Measurements from ENCODE around the gene CADPS.

DNA sequence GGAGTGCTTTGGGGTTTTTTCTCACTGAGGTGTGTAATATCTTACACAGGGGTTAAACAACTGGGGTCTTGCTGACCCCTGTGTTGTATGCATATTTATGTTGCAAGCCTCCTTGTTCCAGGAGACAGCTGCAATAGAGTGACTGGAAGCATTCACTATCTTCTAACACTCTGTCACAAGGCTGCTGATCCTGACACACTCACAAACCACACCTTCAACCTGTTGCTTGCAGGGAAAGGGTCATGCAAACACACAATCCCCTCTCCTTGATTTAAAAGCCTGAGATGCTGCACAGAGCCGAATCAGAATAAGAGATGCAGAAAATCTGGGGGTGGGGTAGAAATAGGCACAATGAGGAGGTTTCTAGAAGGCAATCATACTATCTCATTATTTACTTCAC lies 197.3 kb downstream of the CADPS start:
- TF ChIP-seq ATF6 (CRISPR knock-in tag; IDR thresholded peaks at IDR 0.05) = no peak
- TF ChIP-seq, protein P1, sequence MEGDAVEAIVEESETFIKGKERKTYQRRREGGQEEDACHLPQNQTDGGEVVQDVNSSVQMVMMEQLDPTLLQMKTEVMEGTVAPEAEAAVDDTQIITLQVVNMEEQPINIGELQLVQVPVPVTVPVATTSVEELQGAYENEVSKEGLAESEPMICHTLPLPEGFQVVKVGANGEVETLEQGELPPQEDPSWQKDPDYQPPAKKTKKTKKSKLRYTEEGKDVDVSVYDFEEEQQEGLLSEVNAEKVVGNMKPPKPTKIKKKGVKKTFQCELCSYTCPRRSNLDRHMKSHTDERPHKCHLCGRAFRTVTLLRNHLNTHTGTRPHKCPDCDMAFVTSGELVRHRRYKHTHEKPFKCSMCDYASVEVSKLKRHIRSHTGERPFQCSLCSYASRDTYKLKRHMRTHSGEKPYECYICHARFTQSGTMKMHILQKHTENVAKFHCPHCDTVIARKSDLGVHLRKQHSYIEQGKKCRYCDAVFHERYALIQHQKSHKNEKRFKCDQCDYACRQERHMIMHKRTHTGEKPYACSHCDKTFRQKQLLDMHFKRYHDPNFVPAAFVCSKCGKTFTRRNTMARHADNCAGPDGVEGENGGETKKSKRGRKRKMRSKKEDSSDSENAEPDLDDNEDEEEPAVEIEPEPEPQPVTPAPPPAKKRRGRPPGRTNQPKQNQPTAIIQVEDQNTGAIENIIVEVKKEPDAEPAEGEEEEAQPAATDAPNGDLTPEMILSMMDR (IDR thresholded peaks at IDR 0.05) = no peak
- TF ChIP-seq, protein P2, sequence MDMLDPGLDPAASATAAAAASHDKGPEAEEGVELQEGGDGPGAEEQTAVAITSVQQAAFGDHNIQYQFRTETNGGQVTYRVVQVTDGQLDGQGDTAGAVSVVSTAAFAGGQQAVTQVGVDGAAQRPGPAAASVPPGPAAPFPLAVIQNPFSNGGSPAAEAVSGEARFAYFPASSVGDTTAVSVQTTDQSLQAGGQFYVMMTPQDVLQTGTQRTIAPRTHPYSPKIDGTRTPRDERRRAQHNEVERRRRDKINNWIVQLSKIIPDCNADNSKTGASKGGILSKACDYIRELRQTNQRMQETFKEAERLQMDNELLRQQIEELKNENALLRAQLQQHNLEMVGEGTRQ (CRISPR knock-in tag; IDR thresholded peaks at IDR 0.05) = no peak
- no peak for TF ChIP-seq MYBL2 (CRISPR knock-in tag; IDR thresholded peaks at IDR 0.05)
- no peak for TF ChIP-seq ATF3 (CRISPR knock-in tag; conservative IDR thresholded peaks at IDR 0.05)
- no peak for TF ChIP-seq NR1H2 (CRISPR knock-in tag; IDR thresholded peaks at IDR 0.05)
- TF ChIP-seq TP53 (CRISPR knock-in tag; IDR thresholded peaks at IDR 0.05) = no peak
- TF ChIP-seq ZNF396 (CRISPR knock-in tag; IDR thresholded peaks at IDR 0.05; ENCODE audit: borderline replicate concordance) = no peak
- no peak for TF ChIP-seq TCF7 (CRISPR knock-in tag; IDR thresholded peaks at IDR 0.05; ENCODE audit: low read depth)
